PFSK-1 (cell line): ENCODE results near the gene USP32.

Source experiments
- FOXP2 ChIP-seq: optimal IDR thresholded peaks from 2 replicates; pipeline ENCODE3; 2011; ENCODE audit warnings: borderline replicate concordance, control low read depth, inconsistent platforms; ENCODE audit not compliant: insufficient read depth; ENCODE audit errors: extremely low read length, extremely low read depth
- POLR2AphosphoS5 ChIP-seq: IDR thresholded peaks from 2 replicates; pipeline ENCODE4 v1.6.1; 2012; ENCODE audit warnings: low read depth, mild to moderate bottlenecking, control low read depth, low read length, moderate library complexity
- REST ChIP-seq, 2 experiments: IDR thresholded peaks; 2 replicates each; pipeline versions ENCODE4 v1.6.1 to v1.8.0; 2011 to 2012; ENCODE audit warnings: low read depth in 2 of 2, low read length in 2 of 2, control low read depth in 1 of 2, inconsistent platforms in 1 of 2, mild to moderate bottlenecking in 1 of 2, moderate library complexity in 1 of 2; ENCODE audit not compliant: insufficient read depth in 1 of 2
- SIN3A ChIP-seq: IDR thresholded peaks from 2 replicates; pipeline ENCODE4 v1.6.1; 2012; ENCODE audit warnings: mild to moderate bottlenecking, low read length, moderate library complexity, borderline replicate concordance; ENCODE audit not compliant: insufficient read depth
- TAF1 ChIP-seq: IDR thresholded peaks from 2 replicates; pipeline ENCODE4 v1.6.1; 2012; ENCODE audit warnings: low read length, control low read depth, borderline replicate concordance; ENCODE audit not compliant: insufficient read depth

GRCh38 chr17:60416368-60416925 lies 24.5 kb upstream of the USP32 start:
- no peak for TF ChIP-seq TAF1
- TF ChIP-seq REST (IDR thresholded peaks at IDR 0.05; ENCODE audit: insufficient read depth in 1 of 2, low read depth in 2 of 2, low read length in 2 of 2), result no peak
- no peak for TF ChIP-seq POLR2AphosphoS5
- no peak for TF ChIP-seq SIN3A
- TF ChIP-seq FOXP2, result no peak
